Panc1 (cell line): ENCODE results near the gene JPH4.

Experiments used
- TF ChIP-seq, protein P1 (sequence below): fragments of 450-650 bp; IDR thresholded peaks from 2 replicates; pipeline ENCODE4 v1.5.1; 2017; ENCODE audit warnings: mild to moderate bottlenecking
- TF ChIP-seq, protein P2 (sequence below), 2 experiments: IDR thresholded peaks; 2 replicates each; pipeline ENCODE4 v1.6.1; 2011 to 2012; ENCODE audit warnings: low read depth in 2 of 2, control low read depth in 1 of 2, low read length in 1 of 2, mild to moderate bottlenecking in 1 of 2, moderate library complexity in 1 of 2; ENCODE audit not compliant: insufficient read depth in 1 of 2

DNA sequence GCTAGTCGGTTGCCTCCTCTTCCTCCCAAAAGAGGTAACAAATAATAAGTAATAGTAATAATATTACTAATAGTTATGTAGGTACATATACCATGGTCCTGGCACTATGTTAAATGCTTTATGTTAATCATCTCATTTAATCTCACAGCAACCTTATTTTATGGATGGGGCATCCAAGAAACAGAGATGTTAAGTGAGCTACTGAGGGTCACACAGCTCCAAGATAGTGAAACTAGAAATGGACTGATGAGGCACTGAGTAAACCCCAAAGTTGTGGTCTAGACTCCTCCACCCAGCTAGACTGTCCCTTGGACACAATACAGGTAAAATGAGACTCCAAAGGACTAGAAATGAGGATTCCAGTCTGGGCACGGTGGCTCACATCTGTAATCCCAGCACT is 42.1 kb downstream of the JPH4 start:
- TF ChIP-seq, protein P1, sequence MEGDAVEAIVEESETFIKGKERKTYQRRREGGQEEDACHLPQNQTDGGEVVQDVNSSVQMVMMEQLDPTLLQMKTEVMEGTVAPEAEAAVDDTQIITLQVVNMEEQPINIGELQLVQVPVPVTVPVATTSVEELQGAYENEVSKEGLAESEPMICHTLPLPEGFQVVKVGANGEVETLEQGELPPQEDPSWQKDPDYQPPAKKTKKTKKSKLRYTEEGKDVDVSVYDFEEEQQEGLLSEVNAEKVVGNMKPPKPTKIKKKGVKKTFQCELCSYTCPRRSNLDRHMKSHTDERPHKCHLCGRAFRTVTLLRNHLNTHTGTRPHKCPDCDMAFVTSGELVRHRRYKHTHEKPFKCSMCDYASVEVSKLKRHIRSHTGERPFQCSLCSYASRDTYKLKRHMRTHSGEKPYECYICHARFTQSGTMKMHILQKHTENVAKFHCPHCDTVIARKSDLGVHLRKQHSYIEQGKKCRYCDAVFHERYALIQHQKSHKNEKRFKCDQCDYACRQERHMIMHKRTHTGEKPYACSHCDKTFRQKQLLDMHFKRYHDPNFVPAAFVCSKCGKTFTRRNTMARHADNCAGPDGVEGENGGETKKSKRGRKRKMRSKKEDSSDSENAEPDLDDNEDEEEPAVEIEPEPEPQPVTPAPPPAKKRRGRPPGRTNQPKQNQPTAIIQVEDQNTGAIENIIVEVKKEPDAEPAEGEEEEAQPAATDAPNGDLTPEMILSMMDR: no peak
- TF ChIP-seq, protein P2, sequence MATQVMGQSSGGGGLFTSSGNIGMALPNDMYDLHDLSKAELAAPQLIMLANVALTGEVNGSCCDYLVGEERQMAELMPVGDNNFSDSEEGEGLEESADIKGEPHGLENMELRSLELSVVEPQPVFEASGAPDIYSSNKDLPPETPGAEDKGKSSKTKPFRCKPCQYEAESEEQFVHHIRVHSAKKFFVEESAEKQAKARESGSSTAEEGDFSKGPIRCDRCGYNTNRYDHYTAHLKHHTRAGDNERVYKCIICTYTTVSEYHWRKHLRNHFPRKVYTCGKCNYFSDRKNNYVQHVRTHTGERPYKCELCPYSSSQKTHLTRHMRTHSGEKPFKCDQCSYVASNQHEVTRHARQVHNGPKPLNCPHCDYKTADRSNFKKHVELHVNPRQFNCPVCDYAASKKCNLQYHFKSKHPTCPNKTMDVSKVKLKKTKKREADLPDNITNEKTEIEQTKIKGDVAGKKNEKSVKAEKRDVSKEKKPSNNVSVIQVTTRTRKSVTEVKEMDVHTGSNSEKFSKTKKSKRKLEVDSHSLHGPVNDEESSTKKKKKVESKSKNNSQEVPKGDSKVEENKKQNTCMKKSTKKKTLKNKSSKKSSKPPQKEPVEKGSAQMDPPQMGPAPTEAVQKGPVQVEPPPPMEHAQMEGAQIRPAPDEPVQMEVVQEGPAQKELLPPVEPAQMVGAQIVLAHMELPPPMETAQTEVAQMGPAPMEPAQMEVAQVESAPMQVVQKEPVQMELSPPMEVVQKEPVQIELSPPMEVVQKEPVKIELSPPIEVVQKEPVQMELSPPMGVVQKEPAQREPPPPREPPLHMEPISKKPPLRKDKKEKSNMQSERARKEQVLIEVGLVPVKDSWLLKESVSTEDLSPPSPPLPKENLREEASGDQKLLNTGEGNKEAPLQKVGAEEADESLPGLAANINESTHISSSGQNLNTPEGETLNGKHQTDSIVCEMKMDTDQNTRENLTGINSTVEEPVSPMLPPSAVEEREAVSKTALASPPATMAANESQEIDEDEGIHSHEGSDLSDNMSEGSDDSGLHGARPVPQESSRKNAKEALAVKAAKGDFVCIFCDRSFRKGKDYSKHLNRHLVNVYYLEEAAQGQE (IDR thresholded peaks at IDR 0.05; ENCODE audit: insufficient read depth in 1 of 2, low read depth in 2 of 2, low read length in 1 of 2): no peak
